ENCODE results near the gene CNOT2.

Gene CNOT2

GRCh38 chr12:70372881-70373280 lies 129.6 kb downstream of the CNOT2 start:
- Histone ChIP-seq H3K27ac (replicated peaks) (no peak overlapping the region), H3K4me3 (replicated peaks; ENCODE audit: insufficient read depth, low read length) (no peak overlapping the region), H3K27me3 (ENCODE audit: insufficient read depth, poor library complexity, severe bottlenecking) (peaks cover 12% of the 10 kb centered on the region)
- TF ChIP-seq SPI1 (IDR thresholded peaks at IDR 0.05; ENCODE audit: borderline replicate concordance, low read depth) (no peak), GABPA (IDR thresholded peaks at IDR 0.05; ENCODE audit: low read depth) (no peak), REST (IDR thresholded peaks at IDR 0.05; ENCODE audit: insufficient replicate concordance, low read depth) (no peak)
- DNase-seq (ENCODE audit: low read depth in 1 of 2, low spot score in 1 of 2), result no peak

- TF ChIP-seq REST (IDR thresholded peaks at IDR 0.05; ENCODE audit: insufficient replicate concordance, low read depth), result no peak
- no peak for TF ChIP-seq CTCF (IDR thresholded peaks at IDR 0.05; ENCODE audit: insufficient read depth, low read length)
- TF ChIP-seq SPI1 (IDR thresholded peaks at IDR 0.05; ENCODE audit: borderline replicate concordance, low read depth), result no peak
- TF ChIP-seq GABPA (IDR thresholded peaks at IDR 0.05; ENCODE audit: low read depth), result no peak
- no peak for TF ChIP-seq POLR2AphosphoS5 (IDR thresholded peaks at IDR 0.05; ENCODE audit: low read depth)
- Histone ChIP-seq H3K27me3 (ENCODE audit: insufficient read depth, poor library complexity, severe bottlenecking) (no peaks in the 10 kb centered on the region), H3K27ac (replicated peaks) (no peak overlapping the region), H3K4me3 (replicated peaks; ENCODE audit: insufficient read depth, low read length) (no peak overlapping the region)
- DNase-seq (ENCODE audit: low read depth in 1 of 2, low spot score in 1 of 2), result no peak
Observed at GRCh38 chr12:70379846-70380245, 136.6 kb downstream of the CNOT2 start.

GRCh38 chr12:70383484-70383883 lies 140.3 kb downstream of the CNOT2 start:
- Histone ChIP-seq H3K4me3 (replicated peaks; ENCODE audit: insufficient read depth, low read length) (no peak overlapping the region), H3K27me3 (ENCODE audit: insufficient read depth, poor library complexity, severe bottlenecking) (peaks cover 2% of the 10 kb centered on the region), H3K27ac (replicated peaks) (no peak overlapping the region)
- DNase-seq (ENCODE audit: low read depth in 1 of 2, low spot score in 1 of 2), result no peak
- TF ChIP-seq POLR2AphosphoS5 (IDR thresholded peaks at IDR 0.05; ENCODE audit: low read depth), result no peak
- TF ChIP-seq SPI1 (IDR thresholded peaks at IDR 0.05; ENCODE audit: borderline replicate concordance, low read depth), result no peak
- TF ChIP-seq CTCF (IDR thresholded peaks at IDR 0.05; ENCODE audit: insufficient read depth, low read length), result no peak
- no peak for TF ChIP-seq GABPA (IDR thresholded peaks at IDR 0.05; ENCODE audit: low read depth)
- TF ChIP-seq REST (IDR thresholded peaks at IDR 0.05; ENCODE audit: insufficient replicate concordance, low read depth), result no peak

- TF ChIP-seq GABPA (IDR thresholded peaks at IDR 0.05; ENCODE audit: low read depth), result no peak
- TF ChIP-seq SPI1 (IDR thresholded peaks at IDR 0.05; ENCODE audit: borderline replicate concordance, low read depth), result no peak
- no peak for TF ChIP-seq POLR2AphosphoS5 (IDR thresholded peaks at IDR 0.05; ENCODE audit: low read depth)
- no peak for TF ChIP-seq CTCF (IDR thresholded peaks at IDR 0.05; ENCODE audit: insufficient read depth, low read length)
- TF ChIP-seq REST (IDR thresholded peaks at IDR 0.05; ENCODE audit: insufficient replicate concordance, low read depth), result no peak
- no peak overlapping the region for H3K4me3 ChIP-seq (replicated peaks; ENCODE audit: insufficient read depth, low read length)
- DNase-seq (ENCODE audit: low read depth in 1 of 2, low spot score in 1 of 2), result no peak
- H3K27ac ChIP-seq (replicated peaks), result no peak overlapping the region
- H3K27me3 ChIP-seq (ENCODE audit: insufficient read depth, poor library complexity, severe bottlenecking), result peaks cover 2% of the 10 kb centered on the region
Observed at GRCh38 chr12:70383886-70384285, 140.7 kb downstream of the CNOT2 start.

Data from HL-60 (cell line).